Measurements from ENCODE around the gene GPR37L1. TPM values are rescaled to one million over a fixed set of nuclear protein-coding genes. Genes with fewer than 3 reads are reported as not detected.

GPR37L1 gene
- total RNA-seq, 1 donor from 2014 or later, result 0.05 TPM

DNA sequence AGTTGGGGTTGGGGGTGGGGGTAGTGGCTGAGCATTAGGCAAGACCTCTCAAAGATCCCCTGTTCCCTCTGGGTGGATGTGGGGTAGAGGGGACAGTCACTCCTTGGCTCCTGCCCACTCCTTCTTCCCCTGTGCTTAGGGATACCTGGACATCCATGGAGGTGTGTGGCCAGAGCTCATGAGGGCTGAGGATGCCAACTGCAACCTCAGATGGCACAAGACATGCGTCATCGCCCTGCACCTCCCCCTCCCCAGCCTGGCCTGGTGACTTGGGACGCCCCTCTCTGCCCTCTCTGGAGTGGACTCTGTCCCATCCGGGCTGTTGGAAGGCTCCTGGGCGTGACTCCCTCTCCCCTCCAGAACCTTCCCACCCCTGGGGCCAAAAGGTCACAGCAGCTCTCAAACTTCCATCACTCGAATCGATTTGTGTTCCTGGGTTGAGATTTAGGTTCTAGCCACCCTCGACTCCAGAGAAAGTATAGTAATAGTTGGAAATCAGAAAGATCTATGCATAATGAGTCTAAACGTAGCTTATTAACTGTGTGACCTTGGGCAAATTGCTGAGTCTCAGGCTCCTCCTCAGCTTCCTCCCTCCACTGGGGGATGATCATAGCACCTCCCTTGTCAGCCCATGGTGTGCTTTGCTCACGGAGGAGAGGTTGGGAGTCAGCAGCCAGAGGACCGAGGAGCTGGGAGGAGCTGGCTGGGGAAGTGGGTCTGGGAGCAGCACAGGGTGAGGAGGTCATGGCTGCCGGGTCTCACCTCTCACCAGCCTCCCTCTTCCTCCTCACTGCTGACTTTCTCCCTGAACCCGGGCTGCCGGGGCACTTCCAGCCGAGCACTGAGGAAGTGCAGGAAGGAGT lies 39.9 kb downstream of the GPR37L1 start:
- no peaks in the 10 kb centered on the region for H3K36me3 ChIP-seq
- TF ChIP-seq, protein P1, sequence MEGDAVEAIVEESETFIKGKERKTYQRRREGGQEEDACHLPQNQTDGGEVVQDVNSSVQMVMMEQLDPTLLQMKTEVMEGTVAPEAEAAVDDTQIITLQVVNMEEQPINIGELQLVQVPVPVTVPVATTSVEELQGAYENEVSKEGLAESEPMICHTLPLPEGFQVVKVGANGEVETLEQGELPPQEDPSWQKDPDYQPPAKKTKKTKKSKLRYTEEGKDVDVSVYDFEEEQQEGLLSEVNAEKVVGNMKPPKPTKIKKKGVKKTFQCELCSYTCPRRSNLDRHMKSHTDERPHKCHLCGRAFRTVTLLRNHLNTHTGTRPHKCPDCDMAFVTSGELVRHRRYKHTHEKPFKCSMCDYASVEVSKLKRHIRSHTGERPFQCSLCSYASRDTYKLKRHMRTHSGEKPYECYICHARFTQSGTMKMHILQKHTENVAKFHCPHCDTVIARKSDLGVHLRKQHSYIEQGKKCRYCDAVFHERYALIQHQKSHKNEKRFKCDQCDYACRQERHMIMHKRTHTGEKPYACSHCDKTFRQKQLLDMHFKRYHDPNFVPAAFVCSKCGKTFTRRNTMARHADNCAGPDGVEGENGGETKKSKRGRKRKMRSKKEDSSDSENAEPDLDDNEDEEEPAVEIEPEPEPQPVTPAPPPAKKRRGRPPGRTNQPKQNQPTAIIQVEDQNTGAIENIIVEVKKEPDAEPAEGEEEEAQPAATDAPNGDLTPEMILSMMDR (IDR thresholded peaks at IDR 0.05; ENCODE audit: borderline replicate concordance), result no peak
- H3K27me3 ChIP-seq (ENCODE audit: low read depth), result no peaks in the 10 kb centered on the region
- intact Hi-C loops (cut with micrococcal nuclease), result no loop called here
- H3K27ac ChIP-seq (replicated peaks), result no peak overlapping the region
- DNase-seq, result no peak
- H3K4me3 ChIP-seq, result no peak overlapping the region
- no peaks in the 10 kb centered on the region for H3K9me3 ChIP-seq (replicated peaks)
- no peaks in the 10 kb centered on the region for H3K4me1 ChIP-seq

DNA sequence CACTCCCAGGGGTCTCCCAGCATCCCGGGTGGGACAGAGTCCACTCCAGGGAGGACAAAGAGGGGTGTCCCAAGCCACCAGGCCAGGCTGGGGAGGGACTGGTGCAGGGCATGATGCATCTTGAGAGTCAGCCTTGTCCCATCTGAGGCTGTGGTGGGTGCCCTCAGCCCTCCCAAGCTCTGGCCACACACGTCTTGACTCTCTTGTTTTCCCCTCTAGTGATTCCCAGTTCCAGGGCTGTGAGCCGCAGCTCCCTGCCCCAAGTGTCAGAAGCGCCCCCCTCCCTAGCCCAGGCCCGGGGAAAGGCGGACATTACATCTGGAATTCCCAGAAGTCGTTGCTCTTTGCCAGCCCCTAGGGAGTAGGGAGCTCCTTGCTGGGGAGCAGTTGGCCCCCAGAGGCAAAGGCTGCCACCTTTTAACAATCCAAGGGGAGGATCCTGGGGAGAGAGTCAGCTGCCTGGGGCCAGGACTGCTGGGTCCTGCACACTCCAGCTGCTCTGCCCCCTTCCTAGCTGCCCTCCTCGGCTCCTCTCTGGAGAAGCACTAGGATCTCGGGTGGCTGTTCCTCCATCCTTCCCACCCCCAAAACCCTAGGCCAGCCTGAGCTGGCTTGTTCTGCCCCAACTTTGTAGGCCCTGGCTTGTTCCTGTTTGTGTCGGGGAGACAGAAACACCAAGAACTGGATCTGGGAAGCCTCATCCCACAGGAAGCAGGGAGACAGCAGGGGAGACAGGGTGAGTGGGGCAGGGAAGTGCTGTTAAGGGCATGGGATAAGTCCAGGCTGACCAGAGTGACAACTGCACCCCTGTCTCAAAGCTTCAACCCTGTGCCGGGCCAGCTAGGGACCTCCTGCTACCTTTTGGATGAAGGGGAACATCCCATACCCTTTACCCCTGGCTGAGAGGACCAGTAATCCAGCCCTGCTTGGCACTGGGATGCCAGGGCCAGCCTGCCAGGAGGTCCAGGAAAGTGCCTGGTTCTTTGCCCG lies 40.9 kb downstream of the GPR37L1 start:
- Histone ChIP-seq H3K36me3 (no peaks in the 10 kb centered on the region), H3K4me1 (no peaks in the 10 kb centered on the region), H3K27me3 (ENCODE audit: low read depth) (no peaks in the 10 kb centered on the region), H3K4me3 (no peak overlapping the region), H3K27ac (replicated peaks) (no peak overlapping the region), H3K9me3 (replicated peaks) (no peaks in the 10 kb centered on the region)
- intact Hi-C loops (cut with micrococcal nuclease), result no loop called here
- TF ChIP-seq, protein P1 (IDR thresholded peaks at IDR 0.05; ENCODE audit: borderline replicate concordance), result no peak
- no peak for DNase-seq

DNA sequence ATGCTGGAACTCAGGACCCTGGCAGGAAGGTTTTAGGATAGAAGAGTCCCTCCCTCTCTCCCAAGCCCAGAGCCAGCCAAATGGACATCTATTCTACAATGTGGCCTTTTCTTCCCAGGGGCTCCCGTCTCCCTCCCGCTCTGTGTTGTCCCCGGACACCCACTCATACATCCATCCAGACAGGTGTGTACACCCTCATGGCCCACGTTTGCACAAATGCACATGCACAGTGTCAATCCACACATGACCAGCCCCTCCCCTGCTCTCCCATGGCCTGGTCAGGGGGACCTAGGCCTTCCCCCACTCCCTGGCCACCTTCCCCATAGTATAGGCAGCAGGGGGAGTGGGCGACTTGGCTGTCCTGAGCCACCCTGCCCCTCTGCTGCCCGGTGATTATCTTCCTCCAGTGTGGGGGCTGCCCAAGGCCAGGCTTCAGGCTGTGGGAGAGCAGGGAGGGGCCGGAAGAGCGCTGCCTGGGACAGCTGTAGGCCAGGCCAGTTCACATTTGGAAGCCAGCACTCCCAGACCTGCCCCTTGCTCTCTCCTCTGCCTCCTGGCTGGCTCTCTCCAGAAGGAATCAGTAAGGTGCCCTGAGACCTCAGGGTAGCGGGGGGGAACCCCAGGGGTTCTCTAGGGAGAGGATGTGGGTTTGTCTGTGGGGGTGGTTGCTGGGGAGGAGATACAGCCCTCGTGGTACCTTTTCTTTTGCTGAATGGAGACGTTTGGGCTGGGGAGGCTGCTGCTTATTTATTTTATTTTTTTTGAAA lies 41.7 kb downstream of the GPR37L1 start:
- intact Hi-C loops (cut with micrococcal nuclease), result no loop called here
- DNase-seq, result no peak
- Histone ChIP-seq H3K9me3 (replicated peaks) (no peaks in the 10 kb centered on the region), H3K4me1 (no peaks in the 10 kb centered on the region), H3K27me3 (ENCODE audit: low read depth) (no peaks in the 10 kb centered on the region), H3K27ac (replicated peaks) (no peak overlapping the region), H3K36me3 (no peaks in the 10 kb centered on the region), H3K4me3 (no peak overlapping the region)
- TF ChIP-seq, protein P1 (IDR thresholded peaks at IDR 0.05; ENCODE audit: borderline replicate concordance), result no peak

DNA sequence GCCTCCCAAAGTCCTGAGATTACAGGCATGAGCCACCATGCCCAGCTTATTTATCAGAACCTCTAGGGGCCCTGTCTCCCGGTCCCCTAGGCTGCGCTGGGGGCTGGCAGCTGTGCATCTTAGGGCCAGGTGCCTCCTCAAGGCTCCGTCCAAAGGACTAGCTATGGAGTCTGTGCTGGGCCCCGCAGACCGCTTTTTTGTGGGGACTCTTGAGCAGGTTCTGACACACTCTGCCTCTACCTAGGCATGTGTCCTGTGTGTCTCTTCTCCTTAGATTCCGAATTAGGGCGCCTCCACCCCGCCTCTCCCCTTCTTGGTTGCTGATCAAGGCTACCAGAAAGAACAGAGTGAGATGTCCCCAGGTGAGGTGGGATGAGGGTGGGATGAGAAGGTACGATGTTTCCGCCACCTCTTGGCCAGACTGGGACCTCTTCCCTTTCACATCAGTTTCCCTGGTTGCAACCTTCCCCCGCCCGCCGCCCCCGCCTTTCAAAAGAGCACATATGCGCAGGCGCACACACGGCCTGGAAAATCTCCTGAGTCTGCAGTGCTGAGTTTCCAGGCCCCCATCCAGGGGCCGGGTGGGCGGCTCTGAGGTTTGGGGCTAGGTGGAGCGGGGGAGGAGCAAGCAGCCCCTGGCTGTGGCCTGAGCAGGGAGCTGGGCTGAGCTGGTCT lies 42.7 kb downstream of the GPR37L1 start:
- no peaks in the 10 kb centered on the region for H3K27me3 ChIP-seq (ENCODE audit: low read depth)
- H3K36me3 ChIP-seq, result no peaks in the 10 kb centered on the region
- no peak overlapping the region for H3K4me3 ChIP-seq
- TF ChIP-seq, protein P1 (IDR thresholded peaks at IDR 0.05; ENCODE audit: borderline replicate concordance), result no peak
- no peak overlapping the region for H3K27ac ChIP-seq (replicated peaks)
- no peaks in the 10 kb centered on the region for H3K9me3 ChIP-seq (replicated peaks)
- H3K4me1 ChIP-seq, result no peaks in the 10 kb centered on the region
- intact Hi-C loops (cut with micrococcal nuclease), result no loop called here
- no peak for DNase-seq

All from left ventricle myocardium inferior (tissue), 1 donor.